HG02973 (cell line): ENCODE measurements around the gene CHD3.
"Not testable (repeated sequence)": the region's sequence is repeated elsewhere in the genome, so short reads cannot be mapped to it uniquely, and the experiment has no call there.

Experiments used
- ATAC-seq: cut with Tn5 transposase; IDR thresholded peaks from one replicate; pipeline ENCODE4 v1.9.1; 2021; ENCODE audit warnings: moderate library complexity; ENCODE audit not compliant: unreplicated experiment

The CHD3 gene

GRCh38 chr17:7930841-7931631 lies 42.4 kb downstream of the CHD3 start:
- ATAC-seq = no peak

- ATAC-seq = peak; percentile 84
These were observed 43.3 kb downstream of the CHD3 start, which contains the start of the genes CNTROB and TRAPPC1 for GRCh38 chr17:7931709-7932482. Gene CNTROB (plus strand): TSS chr17:7932206. CDS start chr17:7933080, 874 bp downstream. Gene TRAPPC1 (minus strand): TSS chr17:7931946. CDS start chr17:7931829, 117 bp downstream.

DNA sequence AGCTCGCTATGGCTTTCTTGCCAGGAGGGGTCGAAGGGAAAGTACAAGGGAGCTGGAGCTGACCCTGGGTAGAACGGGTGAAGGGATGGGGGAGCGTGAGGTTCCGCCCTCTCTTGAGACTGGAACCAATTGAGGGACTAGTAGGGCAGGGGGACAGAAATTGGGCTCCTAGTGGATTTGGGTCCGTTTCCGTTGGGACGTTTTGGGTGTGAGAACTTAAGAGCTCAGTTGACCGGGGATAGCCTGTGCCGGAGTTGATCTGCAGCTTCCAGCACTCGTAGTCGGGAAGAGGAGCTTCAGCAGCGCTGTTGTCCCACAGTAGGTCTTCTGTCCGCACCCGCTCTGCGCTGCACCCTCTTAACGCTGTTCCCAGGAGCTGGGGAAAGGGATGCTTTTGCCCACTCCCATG lies 43.9 kb downstream of the CHD3 start:
- no peak for ATAC-seq

DNA sequence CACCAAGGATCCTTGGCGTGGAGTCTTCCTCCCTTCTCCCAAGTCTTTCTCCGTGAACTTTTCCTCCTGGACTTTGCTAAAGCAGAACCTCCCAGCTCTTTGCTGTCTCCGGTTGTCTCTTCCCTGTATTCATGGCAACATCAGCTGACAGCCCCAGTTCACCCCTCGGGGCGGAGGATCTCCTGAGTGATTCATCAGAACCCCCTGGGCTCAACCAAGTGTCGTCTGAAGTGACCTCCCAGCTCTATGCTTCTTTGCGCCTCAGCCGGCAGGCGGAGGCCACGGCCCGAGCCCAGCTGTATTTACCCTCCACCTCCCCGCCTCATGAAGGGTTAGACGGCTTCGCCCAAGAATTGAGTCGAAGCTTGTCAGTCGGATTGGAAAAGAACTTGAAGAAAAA lies 44.4 kb downstream of the CHD3 start:
- no peak for ATAC-seq

DNA sequence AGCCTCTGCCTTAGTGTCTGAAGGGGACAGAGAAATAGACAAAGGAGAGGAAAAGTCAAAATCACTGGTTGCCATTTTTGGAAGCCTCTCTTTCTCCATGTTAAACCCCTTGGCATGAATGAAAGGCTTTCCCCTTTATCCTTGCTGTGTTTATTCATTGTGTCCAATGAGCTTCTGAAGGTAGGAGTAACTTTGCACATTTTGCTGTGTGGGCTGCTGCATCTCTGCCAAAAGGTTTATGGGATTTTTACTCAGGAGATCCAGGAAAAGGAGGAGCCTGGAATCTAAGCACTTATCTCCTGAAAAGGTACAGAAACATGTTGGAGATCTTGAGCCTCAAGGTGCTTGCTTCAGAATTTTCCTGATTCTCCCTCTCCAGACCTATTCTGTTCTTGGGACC lies 47.3 kb downstream of the CHD3 start:
- ATAC-seq = no peak

GRCh38 chr17:7940034-7940433 lies 51.4 kb downstream of the CHD3 start:
- ATAC-seq = no peak

- no peak for ATAC-seq
These were observed 52.2 kb downstream of the CHD3 start for GRCh38 chr17:7940743-7941142.

DNA sequence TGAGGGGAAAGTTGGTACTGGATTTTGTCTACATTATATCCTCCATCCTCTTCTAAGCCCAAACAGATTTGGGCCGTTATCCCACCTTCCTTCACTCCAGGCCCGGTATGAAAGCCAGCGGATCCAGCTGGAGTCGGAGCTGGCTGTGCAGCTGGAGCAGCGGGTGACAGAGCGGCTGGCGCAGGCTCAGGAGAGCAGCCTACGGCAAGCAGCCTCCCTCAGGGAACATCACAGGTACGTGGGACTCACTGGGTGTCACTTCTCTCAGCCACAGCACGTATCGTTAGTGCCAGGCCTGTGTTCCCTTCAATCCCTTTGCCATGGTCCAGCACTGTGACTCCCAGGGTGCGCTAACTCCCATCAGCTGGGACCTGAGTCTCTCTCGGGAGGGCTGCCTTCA lies 54.7 kb downstream of the CHD3 start:
- ATAC-seq = no peak

DNA sequence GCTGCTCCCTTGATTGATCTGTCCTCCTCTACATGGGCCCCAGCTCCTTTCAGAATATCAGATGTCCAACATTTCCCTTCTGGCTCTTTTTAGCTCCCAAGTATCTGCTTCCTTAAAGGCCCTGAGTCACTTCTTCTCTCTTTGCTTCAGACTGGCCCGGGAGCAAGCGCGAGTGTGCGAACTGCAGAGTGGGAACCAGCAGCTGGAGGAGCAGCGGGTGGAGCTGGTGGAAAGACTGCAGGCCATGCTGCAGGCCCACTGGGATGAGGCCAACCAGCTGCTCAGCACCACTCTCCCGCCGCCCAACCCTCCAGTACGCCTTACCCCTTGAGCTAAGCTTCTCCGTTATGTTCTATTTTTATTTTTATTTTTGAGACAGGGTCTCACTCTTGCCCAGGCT lies 55.7 kb downstream of the CHD3 start:
- ATAC-seq = no peak

- no peak for ATAC-seq
These were observed 57.1 kb downstream of the CHD3 start for GRCh38 chr17:7945651-7946050.

DNA sequence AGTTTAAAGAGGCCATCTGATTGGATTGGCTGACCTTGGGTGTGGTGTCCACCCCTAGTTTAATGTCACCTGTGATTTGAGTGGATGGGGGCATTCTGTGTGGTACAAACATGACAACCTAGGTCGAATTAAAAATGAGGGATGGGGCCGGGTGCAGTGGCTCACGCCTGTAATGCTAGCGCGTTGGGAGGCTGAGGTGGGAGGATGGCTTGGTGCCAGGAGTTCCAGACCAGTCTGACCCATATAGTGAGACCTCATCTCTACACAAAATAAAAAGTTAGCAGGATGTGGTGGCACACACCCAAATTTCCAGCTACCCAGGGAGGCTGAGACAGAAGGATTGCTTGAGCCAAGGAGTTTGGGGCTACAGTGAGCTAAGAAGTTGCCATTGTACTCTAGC lies 57.9 kb downstream of the CHD3 start:
- ATAC-seq = no peak

- ATAC-seq = no peak
These were observed 59.1 kb downstream of the CHD3 start for GRCh38 chr17:7947651-7948050.

GRCh38 chr17:7950578-7950977 lies 62.0 kb downstream of the CHD3 start:
- ATAC-seq = no peak

GRCh38 chr17:7951143-7951792 lies 62.7 kb downstream of the CHD3 start:
- ATAC-seq = peak; percentile 62

DNA sequence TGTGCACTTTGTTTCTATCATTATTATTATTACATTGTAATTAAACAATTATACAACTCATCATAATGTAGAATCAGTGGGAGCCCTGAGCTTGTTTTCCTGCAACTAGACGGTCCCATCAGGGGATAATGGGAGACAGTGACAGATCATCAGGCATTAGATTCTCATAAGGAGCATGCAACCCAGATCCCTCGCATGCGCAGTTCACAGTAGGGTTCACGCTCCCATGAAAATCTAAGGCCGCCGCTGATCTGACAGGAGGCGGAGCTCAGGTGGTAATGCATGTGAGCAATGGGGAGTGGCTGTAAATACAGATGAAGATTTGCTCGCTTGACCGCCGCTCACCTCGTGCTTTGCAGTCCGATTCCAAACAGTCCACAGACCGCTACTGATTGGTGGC lies 64.7 kb downstream of the CHD3 start:
- not testable (repeated sequence) for ATAC-seq

- ATAC-seq = no peak
These were observed 67.0 kb downstream of the CHD3 start for GRCh38 chr17:7955414-7956227.

DNA sequence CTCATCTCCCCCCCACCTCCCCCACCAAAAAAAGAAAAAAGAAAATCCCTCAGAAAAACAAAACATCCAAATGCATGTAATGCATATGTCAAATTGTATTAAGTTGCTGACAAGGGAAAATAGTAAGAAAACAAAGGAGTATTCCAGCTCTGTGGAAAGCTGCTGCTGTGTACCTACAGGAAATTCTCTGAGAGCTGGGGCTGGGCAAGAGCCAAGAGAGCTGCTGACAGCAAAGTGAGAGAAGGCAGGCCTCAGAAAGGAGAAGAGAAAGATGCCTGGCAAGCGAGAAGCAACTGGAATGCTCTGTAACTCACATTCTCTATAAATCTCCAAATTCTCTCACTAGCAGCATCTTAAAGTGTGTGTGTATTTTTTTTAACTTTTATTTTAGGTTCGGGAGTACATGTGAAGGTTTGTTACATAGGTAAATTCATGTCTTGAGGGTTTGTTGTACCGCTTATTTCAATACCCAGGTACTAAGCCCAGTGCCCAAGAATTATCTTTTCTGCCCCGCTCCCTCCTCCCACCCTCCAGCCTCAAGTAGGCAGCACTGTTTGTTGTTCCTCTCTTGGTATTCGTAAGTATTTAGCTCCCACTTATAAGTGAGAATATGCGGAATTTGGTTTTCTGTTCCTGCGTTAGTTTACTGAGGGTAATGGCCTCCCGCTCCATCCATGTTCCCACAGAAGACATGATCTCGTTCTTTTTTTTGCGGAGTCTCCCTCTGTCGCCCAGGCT lies 67.8 kb downstream of the CHD3 start:
- ATAC-seq = no peak

GRCh38 chr17:7959503-7960253 lies 71.1 kb downstream of the CHD3 start:
- no peak for ATAC-seq

GRCh38 chr17:7961421-7961820 lies 72.8 kb downstream of the CHD3 start:
- ATAC-seq = no peak
